IMR-90 (cell line): ENCODE data around the gene OLFM4. TPM values are rescaled to one million over a fixed set of nuclear protein-coding genes. Genes with fewer than 3 reads are reported as not detected.

Experiments used
- ATAC-seq: fragments of 200-7000 bp; cut with Tn5 transposase; 2 replicates; pipeline ENCODE4 v1.9.1; 2020; ENCODE audit warnings: low read depth, mild to moderate bottlenecking, moderate library complexity
- BruUV-seq: library from RNA; stranded (reverse); fragments of 400-500 nt; replicated peaks from 2 replicates; lab custom pipeline; 2021; lab: Mats Ljungman, UMichigan
- CTCF ChIA-PET: fragments of 300-600 bp; formaldehyde crosslinking; extraction: SDS; loops from one replicate; lab custom pipeline; 2021; ENCODE audit warnings: antibody characterized with exemption; lab: Yijun Ruan, JAX
- POLR2A ChIA-PET: fragments of 300-600 bp; sonication (Branson Sonifier 250); formaldehyde crosslinking; loops from one replicate; lab custom pipeline; 2022; ENCODE audit warnings: antibody characterized with exemption; ENCODE audit not compliant: unreplicated experiment; lab: Charles Lee
- DNase-seq: peaks from one replicate; pipeline ENCODE4 v3.0.0; 2013
- H2AFZ ChIP-seq: replicated peaks from 2 replicates; pipeline ENCODE3; 2013; ENCODE audit warnings: low read length, mild to moderate bottlenecking; ENCODE audit not compliant: poor library complexity
- H2AK5ac ChIP-seq: 2 replicates; pipeline ENCODE4 v1.6.1; 2013; ENCODE audit warnings: low read depth, low read length, inconsistent platforms
- H2AK9ac ChIP-seq: replicated peaks from 2 replicates; pipeline ENCODE3; 2013; ENCODE audit warnings: mild to moderate bottlenecking, low read depth, low read length, moderate library complexity; ENCODE audit not compliant: poor library complexity
- H2BK120ac ChIP-seq: 2 replicates; pipeline ENCODE4 v1.6.1; 2013; ENCODE audit warnings: low read depth, low read length, inconsistent platforms
- H2BK15ac ChIP-seq: 3 replicates; pipeline ENCODE4 v1.6.1; 2013; ENCODE audit warnings: low read depth, low read length, inconsistent platforms
- H2BK20ac ChIP-seq: 2 replicates; pipeline ENCODE4 v1.6.1; 2013; ENCODE audit warnings: low read depth, mild to moderate bottlenecking, inconsistent platforms, low read length, moderate library complexity
- H2BK5ac ChIP-seq: 2 replicates; pipeline ENCODE4 v1.6.1; 2013; ENCODE audit warnings: mild to moderate bottlenecking, low read depth, low read length, inconsistent platforms; ENCODE audit not compliant: poor library complexity, severe bottlenecking
- H3K14ac ChIP-seq: replicated peaks from 2 replicates; pipeline ENCODE4 v1.6.1; 2013; ENCODE audit warnings: low read depth, low read length, inconsistent platforms
- H3K18ac ChIP-seq: 2 replicates; pipeline ENCODE4 v1.6.1; 2013; ENCODE audit warnings: low read depth, low read length, control low read depth
- H3K23ac ChIP-seq: 2 replicates; pipeline ENCODE4 v1.6.1; 2013; ENCODE audit warnings: low read depth, low read length, inconsistent platforms
- H3K27ac ChIP-seq: 2 replicates; pipeline ENCODE4 v1.5.1; 2013; ENCODE audit warnings: mild to moderate bottlenecking, control low read depth, low read length; ENCODE audit not compliant: insufficient read depth
- H3K27me3 ChIP-seq: 2 replicates; pipeline ENCODE4 v1.6.1; 2013; ENCODE audit warnings: low read length; ENCODE audit not compliant: control insufficient read depth, insufficient read depth
- H3K36me3 ChIP-seq: 2 replicates; pipeline ENCODE4 v1.6.1; 2013; ENCODE audit warnings: low read length, mixed read lengths; ENCODE audit not compliant: control insufficient read depth, insufficient read depth
- H3K4ac ChIP-seq: 2 replicates; pipeline ENCODE4 v1.6.1; 2013; ENCODE audit warnings: low read depth, low read length, inconsistent platforms
- H3K4me1 ChIP-seq: 2 replicates; pipeline ENCODE4 v1.6.1; 2013; ENCODE audit warnings: low read length, mixed read lengths; ENCODE audit not compliant: control insufficient read depth, insufficient read depth
- H3K4me2 ChIP-seq: 2 replicates; pipeline ENCODE4 v1.6.1; 2013; ENCODE audit warnings: low read depth, mild to moderate bottlenecking, control low read depth, low read length, moderate library complexity
- H3K4me3 ChIP-seq: 2 replicates; pipeline ENCODE4 v1.5.1; 2013; ENCODE audit warnings: low read depth, mild to moderate bottlenecking, control low read depth, low read length, moderate library complexity; ENCODE audit not compliant: insufficient read depth
- H3K56ac ChIP-seq: 2 replicates; pipeline ENCODE4 v1.6.1; 2013; ENCODE audit warnings: low read length, inconsistent platforms; ENCODE audit not compliant: insufficient read depth; ENCODE audit errors: extremely low read depth
- H3K79me1 ChIP-seq, 2 experiments: 2 replicates each; pipeline ENCODE4 v1.6.1; 2013; ENCODE audit warnings: low read length in 2 of 2, inconsistent platforms in 1 of 2, low read depth in 1 of 2
- H3K9ac ChIP-seq: 2 replicates; pipeline ENCODE4 v1.6.1; 2013; ENCODE audit warnings: low read depth, low read length, control low read depth
- H3K9me1 ChIP-seq: 2 replicates; pipeline ENCODE4 v1.6.1; 2013; ENCODE audit warnings: low read length, inconsistent platforms; ENCODE audit not compliant: insufficient read depth
- H3K9me3 ChIP-seq: 2 replicates; pipeline ENCODE4 v1.6.1; 2013; ENCODE audit warnings: low read length; ENCODE audit not compliant: control insufficient read depth, insufficient read depth
- H4K20me1 ChIP-seq: 2 replicates; pipeline ENCODE4 v1.6.1; 2013; ENCODE audit warnings: low read length, inconsistent platforms; ENCODE audit not compliant: insufficient read depth
- H4K5ac ChIP-seq: 2 replicates; pipeline ENCODE4 v1.6.1; 2013; ENCODE audit warnings: mild to moderate bottlenecking, low read depth, low read length, control low read depth
- H4K8ac ChIP-seq, 2 experiments: 2 replicates each; pipeline ENCODE4 v1.6.1; 2013; ENCODE audit warnings: low read depth in 2 of 2, low read length in 2 of 2, control low read depth in 1 of 2, inconsistent platforms in 1 of 2
- H4K91ac ChIP-seq: 2 replicates; pipeline ENCODE4 v1.6.1; 2013; ENCODE audit warnings: low read depth, low read length, inconsistent platforms; ENCODE audit not compliant: insufficient read depth
- BHLHE40 ChIP-seq: fragments of 150-350 bp; IDR thresholded peaks from 2 replicates; pipeline ENCODE4 v1.6.1; 2016; ENCODE audit warnings: mild to moderate bottlenecking, low read depth, low read length
- CEBPB ChIP-seq: IDR thresholded peaks from 2 replicates; pipeline ENCODE4 v1.6.1; 2012; ENCODE audit warnings: low read depth, low read length, improper control_type of control experiment
- CHD1 ChIP-seq: IDR thresholded peaks from 2 replicates; pipeline ENCODE4 v1.6.1; 2012; ENCODE audit warnings: low read depth, low read length, improper control_type of control experiment
- ELK1 ChIP-seq: fragments of 150-350 bp; IDR thresholded peaks from 2 replicates; pipeline ENCODE4 v1.6.1; 2016; ENCODE audit warnings: low read depth, mild to moderate bottlenecking, low read length, moderate library complexity, borderline replicate concordance
- MAFK ChIP-seq: IDR thresholded peaks from 2 replicates; pipeline ENCODE4 v1.6.1; 2012; ENCODE audit warnings: low read depth, low read length, improper control_type of control experiment
- RCOR1 ChIP-seq: IDR thresholded peaks from 2 replicates; pipeline ENCODE4 v1.6.1; 2012; ENCODE audit warnings: mild to moderate bottlenecking, low read length, improper control_type of control experiment; ENCODE audit not compliant: insufficient replicate concordance
- RFX5 ChIP-seq: IDR thresholded peaks from 2 replicates; pipeline ENCODE4 v1.8.0; 2012; ENCODE audit warnings: low read depth, mild to moderate bottlenecking, low read length, moderate library complexity
- WGBS, 2 experiments: methylation state at CpG; one replicate each; pipeline versions ENCODE4 v1.1.5 to v1.1.7; 2013; ENCODE audit warnings: missing lambda C conversion rate in 2 of 2; ENCODE audit not compliant: insufficient read length in 1 of 2; ENCODE audit errors: extremely low coverage in 2 of 2; 5-methylcytosine and 5-hydroxymethylcytosine counted together
- dilution Hi-C: fragments of 300-500 bp; cut with HindIII; formaldehyde crosslinking; loops from one replicate; pipeline ENCODE4 v1.14.3; 2018; ENCODE audit warnings: low sequenced_read_pairs; ENCODE audit not compliant: unreplicated experiment
- in situ Hi-C: fragments of 300-500 bp; cut with MboI; formaldehyde crosslinking; loops from 3 replicates; pipeline ENCODE4 v1.14.3; 2019; ENCODE audit warnings: low sequenced_read_pairs, inconsistent platforms, mixed read lengths
- intact Hi-C: fragments of 100-400 bp; cut with micrococcal nuclease; formaldehyde crosslinking; loops from 2 replicates; pipeline ENCODE4 v1.10.0; 2022
- polyA plus RNA-seq, 3 experiments: library from polyadenylated mRNA; depleted of rRNA; stranded (reverse); fragments of >200 nt; gene quantifications; 2 replicates each; pipeline ENCODE4 v1.2.3, GENCODE V29; 2012; ENCODE audit warnings: low replicate concordance in 1 of 3
- total RNA-seq: library from RNA; depleted of rRNA; stranded (reverse); fragments of >200 nt; gene quantifications from 2 replicates; pipeline ENCODE4 v1.2.3, GENCODE V29; 2012

The OLFM4 gene
- total and polyA plus RNA-seq, 2 of the 4 experiments (the other 2 are of a cell fraction) = not detected

- Histone ChIP-seq H2BK20ac (no peak overlapping the region), H3K27me3 (no peaks in the 10 kb centered on the region), H2AK9ac (no peak overlapping the region), H4K8ac (no peak overlapping the region), H3K4me2 (no peak overlapping the region), H3K23ac (no peak overlapping the region), H3K56ac (no peak overlapping the region), H3K18ac (no peak overlapping the region), H3K9ac (no peak overlapping the region), H2AFZ (no peak overlapping the region), H3K27ac (no peak overlapping the region), H2BK15ac (no peak overlapping the region), H3K4me3 (no peak overlapping the region), H4K91ac (no peak overlapping the region), H2BK120ac (no peak overlapping the region), H4K5ac (no peak overlapping the region), H3K9me1 (no peaks in the 10 kb centered on the region), H2AK5ac (no peak overlapping the region), H2BK5ac (no peak overlapping the region), H3K4me1 (no peaks in the 10 kb centered on the region), H3K36me3 (no peaks in the 10 kb centered on the region), H3K9me3 (peaks cover 3% of the 10 kb centered on the region; the same call in 1 of the 2 replicates), H4K20me1 (no peaks in the 10 kb centered on the region), H3K4ac (no peak overlapping the region), H3K14ac (no peak overlapping the region), H3K79me1 (no peaks in the 10 kb centered on the region)
- DNase-seq = no peak
- no TSS peak for BruUV-seq
- ChIA-PET POLR2A (no interaction called here), CTCF (interaction anchor here (0.6 kb wide), 1 partner anchor 23 kb away, joined by 3 read pairs; no protein-coding TSS in a partner anchor)
- ATAC-seq = no peak
- in situ Hi-C loops = no loop called here
- TF ChIP-seq CEBPB (no peak), BHLHE40 (no peak), CHD1 (no peak), RFX5 (no peak), RCOR1 (no peak), ELK1 (no peak), MAFK (no peak)
- dilution Hi-C loops = no loop called here
- intact Hi-C loops = no loop called here
- WGBS, 2 experiments = no CpG with 5 or more reads among the region's 2 CpGs
Measured at GRCh38 chr13:53023246-53023645, 5.4 kb upstream of the OLFM4 start.
